GM23338 (cell line): ENCODE results near the gene FFAR3. TPM values are rescaled to one million over a fixed set of nuclear protein-coding genes. Genes with fewer than 3 reads are reported as not detected.

Source experiments
- ATAC-seq: fragments of 200-7000 bp; cut with Tn5 transposase; 3 replicates; pipeline ENCODE4 v1.9.1; 2020
- DNase-seq: peaks from one replicate; pipeline ENCODE4 v3.0.0-alpha.2; 2015; ENCODE audit warnings: low spot score
- H2AFZ ChIP-seq: fragments of 200-600 bp; sonication (generic); 2 replicates; pipeline ENCODE4 v1.8.0; 2016; ENCODE audit warnings: antibody characterized with exemption, mild to moderate bottlenecking, moderate library complexity
- H3F3A ChIP-seq: fragments of 200-600 bp; sonication (generic); replicated peaks from 2 replicates; pipeline ENCODE4 v1.8.0; 2017; ENCODE audit warnings: antibody characterized with exemption, mixed run types, low read depth
- H3K27ac ChIP-seq: fragments of 200-600 bp; sonication (generic); 2 replicates; pipeline ENCODE4 v1.6.1; 2016; ENCODE audit warnings: low read depth
- H3K27me3 ChIP-seq: fragments of 200-600 bp; sonication (generic); 2 replicates; pipeline ENCODE4 v1.8.0; 2016; ENCODE audit warnings: mild to moderate bottlenecking, mixed run types, moderate library complexity; ENCODE audit not compliant: insufficient read depth
- H3K36me3 ChIP-seq: fragments of 200-600 bp; sonication (generic); 2 replicates; pipeline ENCODE4 v1.8.0; 2016; ENCODE audit warnings: mild to moderate bottlenecking; ENCODE audit not compliant: insufficient read depth
- H3K4me1 ChIP-seq: fragments of 200-600 bp; sonication (generic); 2 replicates; pipeline ENCODE4 v1.8.0; 2016; ENCODE audit warnings: mild to moderate bottlenecking, moderate library complexity; ENCODE audit not compliant: insufficient read depth
- H3K4me2 ChIP-seq: fragments of 200-600 bp; sonication (generic); 2 replicates; pipeline ENCODE4 v1.7.1; 2017; ENCODE audit warnings: mixed run types
- H3K4me3 ChIP-seq: fragments of 200-600 bp; sonication (generic); 2 replicates; pipeline ENCODE4 v1.6.1; 2016; ENCODE audit warnings: mixed run types
- H3K79me2 ChIP-seq: fragments of 200-600 bp; sonication (generic); replicated peaks from 2 replicates; pipeline ENCODE4 v1.8.0; 2017; ENCODE audit warnings: mild to moderate bottlenecking; ENCODE audit not compliant: insufficient read depth
- H3K9me2 ChIP-seq: fragments of 200-600 bp; sonication (generic); 2 replicates; pipeline ENCODE4 v1.8.0; 2017; ENCODE audit not compliant: insufficient read depth
- H4K20me1 ChIP-seq: fragments of 200-600 bp; sonication (generic); replicated peaks from 2 replicates; pipeline ENCODE4 v1.8.0; 2017; ENCODE audit warnings: mild to moderate bottlenecking; ENCODE audit not compliant: insufficient read depth
- H3K27ac Mint-ChIP-seq: 2 replicates; pipeline ENCODE4 v1.8.0; 2020; ENCODE audit warnings: inconsistent platforms, mild to moderate bottlenecking, moderate library complexity, mixed read lengths
- H3K27me3 Mint-ChIP-seq: 3 replicates; pipeline ENCODE4 v1.8.0; 2022; ENCODE audit warnings: low read depth, mild to moderate bottlenecking, moderate library complexity, mixed read lengths, inconsistent platforms; ENCODE audit not compliant: insufficient read depth, poor library complexity
- H3K36me3 Mint-ChIP-seq: 3 replicates; pipeline ENCODE4 v1.8.0; 2021; ENCODE audit warnings: low read depth, mild to moderate bottlenecking, inconsistent platforms, moderate library complexity, mixed read lengths
- H3K4me1 Mint-ChIP-seq: 3 replicates; pipeline ENCODE4 v1.8.0; 2020; ENCODE audit warnings: mild to moderate bottlenecking, inconsistent platforms, mixed read lengths
- H3K4me3 Mint-ChIP-seq: 3 replicates; pipeline ENCODE4 v1.8.0; 2021; ENCODE audit warnings: moderate library complexity, mild to moderate bottlenecking, inconsistent platforms, mixed read lengths
- H3K9me3 Mint-ChIP-seq: 3 replicates; pipeline ENCODE4 v1.8.0; 2020; ENCODE audit warnings: moderate library complexity, mild to moderate bottlenecking, inconsistent platforms, mixed read lengths
- CREB1 ChIP-seq: fragments of 250-450 bp; sonication (Bioruptor Pico); IDR thresholded peaks from 2 replicates; pipeline ENCODE4 v1.5.0; 2020; ENCODE audit warnings: low read depth, mild to moderate bottlenecking, moderate library complexity
- EZH2 ChIP-seq: fragments of 200-600 bp; sonication (generic); IDR thresholded peaks from one replicate; pipeline ENCODE4 v1.8.0; 2017; ENCODE audit warnings: antibody characterized with exemption, mild to moderate bottlenecking, low read depth; ENCODE audit not compliant: unreplicated experiment
- EZH2phosphoT487 ChIP-seq: fragments of 200-600 bp; sonication (generic); IDR thresholded peaks from one replicate; pipeline ENCODE4 v1.8.1; 2018; ENCODE audit warnings: antibody characterized with exemption; ENCODE audit not compliant: unreplicated experiment
- JUNB ChIP-seq: IDR thresholded peaks from one replicate; pipeline ENCODE4 v1.6.1; 2016; ENCODE audit warnings: antibody characterized with exemption; ENCODE audit not compliant: unreplicated experiment
- NANOG ChIP-seq: IDR thresholded peaks from 2 replicates; pipeline ENCODE4 v1.6.1; 2016; ENCODE audit warnings: antibody characterized with exemption, borderline replicate concordance
- POLR2AphosphoS5 ChIP-seq: IDR thresholded peaks from 2 replicates; pipeline ENCODE4 v1.6.1; 2016; ENCODE audit warnings: antibody characterized with exemption, low read depth
- REST ChIP-seq: IDR thresholded peaks from one replicate; pipeline ENCODE4 v1.6.1; 2018; ENCODE audit warnings: antibody characterized with exemption; ENCODE audit not compliant: unreplicated experiment
- STAT1 ChIP-seq: IDR thresholded peaks from one replicate; pipeline ENCODE4 v1.6.1; 2016; ENCODE audit warnings: antibody characterized with exemption; ENCODE audit not compliant: unreplicated experiment
- ZNF114 ChIP-seq: fragments of 250-450 bp; sonication (Bioruptor Pico); IDR thresholded peaks from 2 replicates; pipeline ENCODE4 v1.5.0; 2020; ENCODE audit warnings: mild to moderate bottlenecking, moderate library complexity
- ZNF331 ChIP-seq: fragments of 250-450 bp; sonication (Bioruptor Pico); IDR thresholded peaks from 2 replicates; pipeline ENCODE4 v1.5.0; 2020; ENCODE audit warnings: low read depth, mild to moderate bottlenecking, moderate library complexity
- polyA plus RNA-seq: library from polyadenylated mRNA; unstranded; fragments of >200 nt; fragmentation: Nextera tagmentation; extraction: Ambion mirVana; gene quantifications from 2 replicates; pipeline ENCODE4 v1.2.1, GENCODE V29; 2016
- total RNA-seq: library from RNA; depleted of rRNA; stranded (reverse); fragments of >200 nt; shearing (Covaris generic); gene quantifications from 2 replicates; pipeline ENCODE4 v1.2.3, GENCODE V29; 2014
- TF ChIP-seq, protein P1 (sequence below): fragments of 250-450 bp; sonication (Bioruptor Pico); IDR thresholded peaks from 2 replicates; pipeline ENCODE4 v1.5.0; 2020; ENCODE audit warnings: mild to moderate bottlenecking, moderate library complexity

Gene FFAR3
- total and polyA plus RNA-seq, 2 experiments from 2014 or later = 0.35 TPM; not detected in 1

DNA sequence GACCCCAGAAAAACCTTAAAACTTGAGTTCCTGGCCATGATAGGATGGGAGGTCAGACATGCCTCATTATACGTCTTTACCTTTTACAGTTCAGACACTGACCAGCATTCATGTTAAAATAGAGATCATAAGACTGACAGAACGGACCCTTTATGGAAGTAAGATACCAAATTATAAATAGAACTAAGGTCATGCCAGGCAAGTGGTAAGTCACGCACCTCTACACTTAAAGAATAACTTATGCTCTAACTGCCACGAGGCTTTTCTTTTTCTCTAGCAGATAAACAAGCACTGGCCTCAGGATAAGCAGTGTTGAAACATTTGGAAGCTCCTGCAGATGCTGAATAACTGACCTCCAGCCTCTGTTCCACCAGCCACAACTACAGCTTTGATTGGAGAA lies 41.0 kb downstream of the FFAR3 start:
- no peaks in the 10 kb centered on the region for H3K9me2 ChIP-seq
- H3K27ac Mint-ChIP-seq = no peak overlapping the region
- no peaks in the 10 kb centered on the region for H3K4me1 ChIP-seq
- no peaks in the 10 kb centered on the region for H3K36me3 Mint-ChIP-seq
- peaks cover 13% of the 10 kb centered on the region for H3K27me3 Mint-ChIP-seq
- DNase-seq (no peak), ATAC-seq (no peak)
- H4K20me1 ChIP-seq = no peaks in the 10 kb centered on the region
- no peaks in the 10 kb centered on the region for H3K27me3 ChIP-seq
- no peak overlapping the region for H3K4me2 ChIP-seq
- H3K4me3 Mint-ChIP-seq = no peak overlapping the region
- H2AFZ ChIP-seq = no peak overlapping the region
- H3F3A ChIP-seq = no peaks in the 10 kb centered on the region
- no peaks in the 10 kb centered on the region for H3K36me3 ChIP-seq
- no peaks in the 10 kb centered on the region for H3K4me1 Mint-ChIP-seq
- H3K27ac ChIP-seq = no peak overlapping the region
- H3K4me3 ChIP-seq = no peak overlapping the region
- H3K9me3 Mint-ChIP-seq = no peaks in the 10 kb centered on the region
- no peaks in the 10 kb centered on the region for H3K79me2 ChIP-seq
- TF ChIP-seq JUNB = no peak
- TF ChIP-seq ZNF114 = no peak
- TF ChIP-seq EZH2phosphoT487 = no peak
- TF ChIP-seq NANOG = no peak
- no peak for TF ChIP-seq CREB1 (CRISPR knock-in tag)
- TF ChIP-seq REST = no peak

DNA sequence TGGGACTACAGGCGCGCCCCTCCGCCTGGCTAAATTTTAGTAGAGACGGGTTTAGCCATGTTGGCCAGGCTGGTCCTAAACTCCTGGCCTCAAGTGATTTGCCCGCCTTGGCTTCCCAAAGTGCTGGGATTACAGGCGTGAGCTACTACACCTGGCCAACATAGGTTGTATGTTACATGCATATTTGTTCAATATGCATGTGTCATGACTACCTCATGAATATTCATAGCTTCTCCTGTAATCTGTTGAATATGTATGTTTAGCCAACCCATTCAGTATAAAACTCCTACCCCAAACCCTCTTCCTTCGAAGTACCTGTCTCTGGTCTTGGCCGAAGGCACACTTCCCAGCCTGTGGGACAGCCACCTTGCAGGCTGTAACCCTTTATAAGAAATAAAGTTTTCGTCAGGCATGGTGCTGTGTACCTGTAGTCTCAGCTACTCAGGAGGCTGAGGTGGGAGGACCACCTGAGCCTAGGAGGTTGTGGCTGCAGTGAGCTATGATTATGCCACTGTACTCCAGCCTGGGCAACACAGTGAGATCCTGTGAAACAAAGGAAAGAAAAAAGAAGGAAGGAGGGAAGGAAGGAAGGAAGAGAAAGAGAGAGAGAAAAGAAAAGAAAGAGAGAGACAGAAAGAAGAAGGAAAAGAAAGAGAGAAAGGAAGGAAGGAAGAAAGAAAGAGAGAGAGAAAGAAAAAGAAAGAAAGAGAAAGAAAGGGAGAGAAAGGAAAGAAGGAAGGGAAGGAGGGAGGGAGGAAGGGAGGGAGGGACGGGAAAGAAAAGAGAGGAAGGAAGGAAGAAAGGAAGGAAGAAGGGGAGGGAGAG lies 41.9 kb downstream of the FFAR3 start:
- Histone ChIP-seq H3K4me1 (no peaks in the 10 kb centered on the region), H3K4me2 (no peak overlapping the region), H3K36me3 (no peaks in the 10 kb centered on the region), H4K20me1 (no peaks in the 10 kb centered on the region), H3K27ac (no peak overlapping the region), H3K27me3 (no peaks in the 10 kb centered on the region), H3K9me2 (no peaks in the 10 kb centered on the region), H2AFZ (no peak overlapping the region), H3K4me3 (no peak overlapping the region), H3K79me2 (no peaks in the 10 kb centered on the region), H3F3A (no peaks in the 10 kb centered on the region)
- H3K9me3 Mint-ChIP-seq = no peaks in the 10 kb centered on the region
- ATAC-seq (no peak), DNase-seq (no peak)
- no peaks in the 10 kb centered on the region for H3K4me1 Mint-ChIP-seq
- no peaks in the 10 kb centered on the region for H3K36me3 Mint-ChIP-seq
- H3K4me3 Mint-ChIP-seq = no peak overlapping the region
- H3K27me3 Mint-ChIP-seq = peaks cover 15% of the 10 kb centered on the region
- no peak overlapping the region for H3K27ac Mint-ChIP-seq
- TF ChIP-seq, protein P1, sequence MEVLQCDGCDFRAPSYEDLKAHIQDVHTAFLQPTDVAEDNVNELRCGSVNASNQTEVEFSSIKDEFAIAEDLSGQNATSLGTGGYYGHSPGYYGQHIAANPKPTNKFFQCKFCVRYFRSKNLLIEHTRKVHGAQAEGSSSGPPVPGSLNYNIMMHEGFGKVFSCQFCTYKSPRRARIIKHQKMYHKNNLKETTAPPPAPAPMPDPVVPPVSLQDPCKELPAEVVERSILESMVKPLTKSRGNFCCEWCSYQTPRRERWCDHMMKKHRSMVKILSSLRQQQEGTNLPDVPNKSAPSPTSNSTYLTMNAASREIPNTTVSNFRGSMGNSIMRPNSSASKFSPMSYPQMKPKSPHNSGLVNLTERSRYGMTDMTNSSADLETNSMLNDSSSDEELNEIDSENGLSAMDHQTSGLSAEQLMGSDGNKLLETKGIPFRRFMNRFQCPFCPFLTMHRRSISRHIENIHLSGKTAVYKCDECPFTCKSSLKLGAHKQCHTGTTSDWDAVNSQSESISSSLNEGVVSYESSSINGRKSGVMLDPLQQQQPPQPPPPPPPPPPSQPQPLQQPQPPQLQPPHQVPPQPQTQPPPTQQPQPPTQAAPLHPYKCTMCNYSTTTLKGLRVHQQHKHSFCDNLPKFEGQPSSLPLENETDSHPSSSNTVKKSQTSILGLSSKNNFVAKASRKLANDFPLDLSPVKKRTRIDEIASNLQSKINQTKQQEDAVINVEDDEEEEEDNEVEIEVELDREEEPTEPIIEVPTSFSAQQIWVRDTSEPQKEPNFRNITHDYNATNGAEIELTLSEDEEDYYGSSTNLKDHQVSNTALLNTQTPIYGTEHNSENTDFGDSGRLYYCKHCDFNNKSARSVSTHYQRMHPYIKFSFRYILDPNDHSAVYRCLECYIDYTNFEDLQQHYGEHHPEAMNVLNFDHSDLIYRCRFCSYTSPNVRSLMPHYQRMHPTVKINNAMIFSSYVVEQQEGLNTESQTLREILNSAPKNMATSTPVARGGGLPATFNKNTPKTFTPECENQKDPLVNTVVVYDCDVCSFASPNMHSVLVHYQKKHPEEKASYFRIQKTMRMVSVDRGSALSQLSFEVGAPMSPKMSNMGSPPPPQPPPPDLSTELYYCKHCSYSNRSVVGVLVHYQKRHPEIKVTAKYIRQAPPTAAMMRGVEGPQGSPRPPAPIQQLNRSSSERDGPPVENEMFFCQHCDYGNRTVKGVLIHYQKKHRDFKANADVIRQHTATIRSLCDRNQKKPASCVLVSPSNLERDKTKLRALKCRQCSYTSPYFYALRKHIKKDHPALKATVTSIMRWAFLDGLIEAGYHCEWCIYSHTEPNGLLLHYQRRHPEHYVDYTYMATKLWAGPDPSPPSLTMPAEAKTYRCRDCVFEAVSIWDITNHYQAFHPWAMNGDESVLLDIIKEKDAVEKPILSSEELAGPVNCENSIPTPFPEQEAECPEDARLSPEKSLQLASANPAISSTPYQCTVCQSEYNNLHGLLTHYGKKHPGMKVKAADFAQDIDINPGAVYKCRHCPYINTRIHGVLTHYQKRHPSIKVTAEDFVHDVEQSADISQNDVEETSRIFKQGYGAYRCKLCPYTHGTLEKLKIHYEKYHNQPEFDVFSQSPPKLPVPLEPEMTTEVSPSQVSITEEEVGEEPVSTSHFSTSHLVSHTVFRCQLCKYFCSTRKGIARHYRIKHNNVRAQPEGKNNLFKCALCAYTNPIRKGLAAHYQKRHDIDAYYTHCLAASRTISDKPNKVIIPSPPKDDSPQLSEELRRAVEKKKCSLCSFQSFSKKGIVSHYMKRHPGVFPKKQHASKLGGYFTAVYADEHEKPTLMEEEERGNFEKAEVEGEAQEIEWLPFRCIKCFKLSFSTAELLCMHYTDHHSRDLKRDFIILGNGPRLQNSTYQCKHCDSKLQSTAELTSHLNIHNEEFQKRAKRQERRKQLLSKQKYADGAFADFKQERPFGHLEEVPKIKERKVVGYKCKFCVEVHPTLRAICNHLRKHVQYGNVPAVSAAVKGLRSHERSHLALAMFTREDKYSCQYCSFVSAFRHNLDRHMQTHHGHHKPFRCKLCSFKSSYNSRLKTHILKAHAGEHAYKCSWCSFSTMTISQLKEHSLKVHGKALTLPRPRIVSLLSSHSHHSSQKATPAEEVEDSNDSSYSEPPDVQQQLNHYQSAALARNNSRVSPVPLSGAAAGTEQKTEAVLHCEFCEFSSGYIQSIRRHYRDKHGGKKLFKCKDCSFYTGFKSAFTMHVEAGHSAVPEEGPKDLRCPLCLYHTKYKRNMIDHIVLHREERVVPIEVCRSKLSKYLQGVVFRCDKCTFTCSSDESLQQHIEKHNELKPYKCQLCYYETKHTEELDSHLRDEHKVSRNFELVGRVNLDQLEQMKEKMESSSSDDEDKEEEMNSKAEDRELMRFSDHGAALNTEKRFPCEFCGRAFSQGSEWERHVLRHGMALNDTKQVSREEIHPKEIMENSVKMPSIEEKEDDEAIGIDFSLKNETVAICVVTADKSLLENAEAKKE (CRISPR knock-in tag) = no peak
- TF ChIP-seq EZH2 = no peak
- no peak for TF ChIP-seq STAT1
- no peak for TF ChIP-seq ZNF331
- TF ChIP-seq EZH2phosphoT487 = no peak
- TF ChIP-seq POLR2AphosphoS5 = no peak
